HEK293 (cell line): ENCODE measurements around the gene TUBA8.

Experiments
- GLI2 ChIP-seq: fragments of 450-650 bp; formaldehyde crosslinking; IDR thresholded peaks from 2 replicates; pipeline ENCODE4; 2017; ENCODE audit warnings: missing biosample characterization, missing genetic modification characterization, low read depth, borderline replicate concordance
- GLIS1 ChIP-seq: fragments of 450-650 bp; formaldehyde crosslinking; IDR thresholded peaks from 2 replicates; pipeline ENCODE4 v1.5.1; 2016; ENCODE audit warnings: missing biosample characterization, missing genetic modification characterization
- HOXA7 ChIP-seq: sonication (generic); formaldehyde crosslinking; IDR thresholded peaks from 2 replicates; pipeline ENCODE4 v1.8.1; 2022; ENCODE audit warnings: missing genetic modification reagents, borderline replicate concordance
- HOXD13 ChIP-seq: sonication (generic); formaldehyde crosslinking; IDR thresholded peaks from 2 replicates; pipeline ENCODE4 v1.8.0; 2022; ENCODE audit warnings: missing genetic modification reagents, borderline replicate concordance
- KLF16 ChIP-seq: fragments of 450-650 bp; formaldehyde crosslinking; IDR thresholded peaks from 2 replicates; pipeline ENCODE4 v1.5.1; 2017; ENCODE audit warnings: missing biosample characterization, missing genetic modification characterization
- YY1 ChIP-seq: fragments of 450-650 bp; formaldehyde crosslinking; IDR thresholded peaks from 2 replicates; pipeline ENCODE4 v1.5.1; 2018; ENCODE audit warnings: missing biosample characterization, missing genetic modification characterization
- ZBTB10 ChIP-seq: fragments of 450-650 bp; formaldehyde crosslinking; IDR thresholded peaks from 2 replicates; pipeline ENCODE4 v1.5.1; 2016; ENCODE audit warnings: missing biosample characterization, missing genetic modification characterization
- ZBTB44 ChIP-seq: fragments of 450-650 bp; IDR thresholded peaks from 2 replicates; pipeline ENCODE4 v1.5.1; 2018; ENCODE audit warnings: missing biosample characterization, mild to moderate bottlenecking, missing genetic modification characterization
- ZIC2 ChIP-seq: fragments of 450-650 bp; formaldehyde crosslinking; IDR thresholded peaks from 2 replicates; pipeline ENCODE4 v1.5.1; 2016; ENCODE audit warnings: missing biosample characterization, missing genetic modification characterization
- ZNF140 ChIP-seq: fragments of 450-650 bp; formaldehyde crosslinking; IDR thresholded peaks from 2 replicates; pipeline ENCODE4 v1.5.1; 2016; ENCODE audit warnings: missing biosample characterization, missing genetic modification characterization
- ZNF146 ChIP-seq: fragments of 450-650 bp; formaldehyde crosslinking; IDR thresholded peaks from 2 replicates; pipeline ENCODE4 v1.5.1; 2016; ENCODE audit warnings: missing biosample characterization, missing genetic modification characterization
- ZNF2 ChIP-seq: fragments of 450-650 bp; formaldehyde crosslinking; IDR thresholded peaks from 2 replicates; pipeline ENCODE4 v1.5.1; 2016; ENCODE audit warnings: missing biosample characterization, missing genetic modification characterization
- ZNF223 ChIP-seq: fragments of 450-650 bp; formaldehyde crosslinking; IDR thresholded peaks from 2 replicates; pipeline ENCODE4 v1.5.1; 2016; ENCODE audit warnings: missing biosample characterization, missing genetic modification characterization
- ZNF23 ChIP-seq: fragments of 450-650 bp; formaldehyde crosslinking; IDR thresholded peaks from 2 replicates; pipeline ENCODE4 v1.5.1; 2016; ENCODE audit warnings: missing biosample characterization, missing genetic modification characterization, borderline replicate concordance
- ZNF324 ChIP-seq: fragments of 450-650 bp; formaldehyde crosslinking; IDR thresholded peaks from 2 replicates; pipeline ENCODE4 v1.5.1; 2016; ENCODE audit warnings: missing biosample characterization, missing genetic modification characterization
- ZNF391 ChIP-seq: fragments of 450-650 bp; formaldehyde crosslinking; IDR thresholded peaks from 2 replicates; pipeline ENCODE4 v1.5.1; 2016; ENCODE audit warnings: low read depth, missing biosample characterization, missing genetic modification characterization, borderline replicate concordance
- ZNF394 ChIP-seq: fragments of 450-650 bp; formaldehyde crosslinking; IDR thresholded peaks from 2 replicates; pipeline ENCODE4 v1.5.1; 2016; ENCODE audit warnings: missing biosample characterization, missing genetic modification characterization, mild to moderate bottlenecking, moderate library complexity, borderline replicate concordance
- ZNF426 ChIP-seq: fragments of 450-650 bp; formaldehyde crosslinking; IDR thresholded peaks from 2 replicates; pipeline ENCODE4 v1.5.1; 2017; ENCODE audit warnings: missing biosample characterization, missing genetic modification characterization, mild to moderate bottlenecking, inconsistent platforms, moderate library complexity
- ZNF449 ChIP-seq: fragments of 450-650 bp; formaldehyde crosslinking; IDR thresholded peaks from 2 replicates; pipeline ENCODE4 v1.5.1; 2017; ENCODE audit warnings: missing biosample characterization, mild to moderate bottlenecking, missing genetic modification characterization, moderate library complexity
- ZNF473 ChIP-seq: fragments of 450-650 bp; formaldehyde crosslinking; IDR thresholded peaks from 2 replicates; pipeline ENCODE4 v1.5.1; 2017; ENCODE audit warnings: missing biosample characterization, missing genetic modification characterization
- ZNF48 ChIP-seq: fragments of 450-650 bp; formaldehyde crosslinking; IDR thresholded peaks from 2 replicates; pipeline ENCODE4 v1.5.1; 2016; ENCODE audit warnings: missing biosample characterization, missing genetic modification characterization
- ZNF548 ChIP-seq: fragments of 450-650 bp; formaldehyde crosslinking; IDR thresholded peaks from 2 replicates; pipeline ENCODE4 v1.5.1; 2016; ENCODE audit warnings: missing biosample characterization, missing genetic modification characterization
- ZNF549 ChIP-seq: fragments of 450-650 bp; IDR thresholded peaks from 2 replicates; pipeline ENCODE4 v1.5.1; 2018; ENCODE audit warnings: missing biosample characterization, missing genetic modification characterization, mild to moderate bottlenecking, inconsistent platforms, moderate library complexity
- ZNF626 ChIP-seq: fragments of 450-650 bp; sonication (Bioruptor Pico); formaldehyde crosslinking; IDR thresholded peaks from 2 replicates; pipeline ENCODE4 v1.5.1; 2018; ENCODE audit warnings: missing biosample characterization, missing genetic modification characterization, inconsistent platforms
- ZNF776 ChIP-seq: fragments of 450-650 bp; formaldehyde crosslinking; IDR thresholded peaks from 2 replicates; pipeline ENCODE4 v1.5.0; 2017; ENCODE audit warnings: missing biosample characterization, missing genetic modification characterization, borderline replicate concordance
- ZNF792 ChIP-seq: fragments of 450-650 bp; formaldehyde crosslinking; IDR thresholded peaks from 2 replicates; pipeline ENCODE4 v1.5.1; 2016; ENCODE audit warnings: missing biosample characterization, missing genetic modification characterization
- TF ChIP-seq, protein P1 (sequence below): fragments of 450-650 bp; formaldehyde crosslinking; IDR thresholded peaks from 2 replicates; pipeline ENCODE4 v1.5.1; 2016; ENCODE audit warnings: missing biosample characterization, missing genetic modification characterization
- TF ChIP-seq, protein P2 (sequence below): fragments of 450-650 bp; formaldehyde crosslinking; IDR thresholded peaks from 2 replicates; pipeline ENCODE4 v1.5.1; 2016; ENCODE audit warnings: missing biosample characterization, missing genetic modification characterization
- TF ChIP-seq, protein P3 (sequence below): fragments of 450-650 bp; formaldehyde crosslinking; IDR thresholded peaks from 2 replicates; pipeline ENCODE4 v1.5.1; 2016; ENCODE audit warnings: missing biosample characterization, missing genetic modification characterization
- TF ChIP-seq, protein P4 (sequence below): fragments of 450-650 bp; formaldehyde crosslinking; IDR thresholded peaks from 2 replicates; pipeline ENCODE4 v1.5.1; 2017; ENCODE audit warnings: missing biosample characterization, missing genetic modification characterization

TUBA8 gene

GRCh38 chr22:18077639-18078328, 32.8 kb upstream of the TUBA8 start, which contains the start of gene PEX26 (continued):
- TF ChIP-seq, protein P1, sequence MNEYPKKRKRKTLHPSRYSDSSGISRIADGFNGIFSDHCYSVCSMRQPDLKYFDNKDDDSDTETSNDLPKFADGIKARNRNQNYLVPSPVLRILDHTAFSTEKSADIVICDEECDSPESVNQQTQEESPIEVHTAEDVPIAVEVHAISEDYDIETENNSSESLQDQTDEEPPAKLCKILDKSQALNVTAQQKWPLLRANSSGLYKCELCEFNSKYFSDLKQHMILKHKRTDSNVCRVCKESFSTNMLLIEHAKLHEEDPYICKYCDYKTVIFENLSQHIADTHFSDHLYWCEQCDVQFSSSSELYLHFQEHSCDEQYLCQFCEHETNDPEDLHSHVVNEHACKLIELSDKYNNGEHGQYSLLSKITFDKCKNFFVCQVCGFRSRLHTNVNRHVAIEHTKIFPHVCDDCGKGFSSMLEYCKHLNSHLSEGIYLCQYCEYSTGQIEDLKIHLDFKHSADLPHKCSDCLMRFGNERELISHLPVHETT (tag by site-specific recombination), result no peak
- peak; percentile 14; the same call in 1 of the 2 replicates for TF ChIP-seq ZNF449 (tag by site-specific recombination)
- no peak for TF ChIP-seq ZNF792
- no peak for TF ChIP-seq ZNF2 (tag by site-specific recombination)
- no peak for TF ChIP-seq ZNF140 (tag by site-specific recombination)
- TF ChIP-seq, protein P2, sequence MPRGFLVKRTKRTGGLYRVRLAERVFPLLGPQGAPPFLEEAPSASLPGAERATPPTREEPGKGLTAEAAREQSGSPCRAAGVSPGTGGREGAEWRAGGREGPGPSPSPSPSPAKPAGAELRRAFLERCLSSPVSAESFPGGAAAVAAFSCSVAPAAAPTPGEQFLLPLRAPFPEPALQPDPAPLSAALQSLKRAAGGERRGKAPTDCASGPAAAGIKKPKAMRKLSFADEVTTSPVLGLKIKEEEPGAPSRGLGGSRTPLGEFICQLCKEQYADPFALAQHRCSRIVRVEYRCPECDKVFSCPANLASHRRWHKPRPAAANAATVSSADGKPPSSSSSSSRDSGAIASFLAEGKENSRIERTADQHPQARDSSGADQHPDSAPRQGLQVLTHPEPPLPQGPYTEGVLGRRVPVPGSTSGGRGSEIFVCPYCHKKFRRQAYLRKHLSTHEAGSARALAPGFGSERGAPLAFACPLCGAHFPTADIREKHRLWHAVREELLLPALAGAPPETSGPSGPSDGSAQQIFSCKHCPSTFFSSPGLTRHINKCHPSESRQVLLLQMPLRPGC (tag by site-specific recombination), result no peak
- no peak for TF ChIP-seq ZBTB44 (tag by site-specific recombination)
- TF ChIP-seq, protein P3, sequence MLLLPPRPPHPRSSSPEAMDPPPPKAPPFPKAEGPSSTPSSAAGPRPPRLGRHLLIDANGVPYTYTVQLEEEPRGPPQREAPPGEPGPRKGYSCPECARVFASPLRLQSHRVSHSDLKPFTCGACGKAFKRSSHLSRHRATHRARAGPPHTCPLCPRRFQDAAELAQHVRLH (tag by site-specific recombination), result 0 out of 2 replicates have a peak, but pooled peaks have one; percentile 36
- TF ChIP-seq ZNF549 (tag by site-specific recombination), result no peak
- TF ChIP-seq ZNF394, result no peak
- no peak for TF ChIP-seq HOXD13 (CRISPR knock-in tag)
- no peak for TF ChIP-seq ZNF48 (tag by site-specific recombination)
- no peak for TF ChIP-seq HOXA7
- no peak for TF ChIP-seq ZNF146 (tag by site-specific recombination)
- no peak for TF ChIP-seq ZNF426 (tag by site-specific recombination)
- TF ChIP-seq ZNF776, result no peak
- no peak for TF ChIP-seq ZNF223 (tag by site-specific recombination)
- TF ChIP-seq GLIS1 (tag by site-specific recombination), result no peak; the same call in 1 of the 2 replicates
- TF ChIP-seq, protein P4, sequence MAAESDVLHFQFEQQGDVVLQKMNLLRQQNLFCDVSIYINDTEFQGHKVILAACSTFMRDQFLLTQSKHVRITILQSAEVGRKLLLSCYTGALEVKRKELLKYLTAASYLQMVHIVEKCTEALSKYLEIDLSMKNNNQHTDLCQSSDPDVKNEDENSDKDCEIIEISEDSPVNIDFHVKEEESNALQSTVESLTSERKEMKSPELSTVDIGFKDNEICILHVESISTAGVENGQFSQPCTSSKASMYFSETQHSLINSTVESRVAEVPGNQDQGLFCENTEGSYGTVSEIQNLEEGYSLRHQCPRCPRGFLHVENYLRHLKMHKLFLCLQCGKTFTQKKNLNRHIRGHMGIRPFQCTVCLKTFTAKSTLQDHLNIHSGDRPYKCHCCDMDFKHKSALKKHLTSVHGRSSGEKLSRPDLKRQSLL (tag by site-specific recombination), result no peak
- no peak for TF ChIP-seq GLI2
- no peak for TF ChIP-seq ZIC2 (tag by site-specific recombination)
- peak; percentile 84 for TF ChIP-seq YY1 (tag by site-specific recombination)
- TF ChIP-seq ZNF473 (tag by site-specific recombination), result no peak
- TF ChIP-seq ZNF324, result peak; percentile 34; the same call in 1 of the 2 replicates
- no peak for TF ChIP-seq ZNF23 (tag by site-specific recombination)
- TF ChIP-seq ZNF391 (tag by site-specific recombination), result no peak
- TF ChIP-seq ZNF626 (tag by site-specific recombination), result no peak
- TF ChIP-seq KLF16, result peak; percentile 13; the same call in 1 of the 2 replicates
- no peak for TF ChIP-seq ZNF548 (tag by site-specific recombination)
- TF ChIP-seq ZBTB10, result peak; percentile 85
